MG63 (cell line): Measurements from ENCODE around the gene ARID5B. TPM values are rescaled to one million over a fixed set of nuclear protein-coding genes. Genes with fewer than 3 reads are reported as not detected.

Experiments used
- DNase-seq: peaks from one replicate; pipeline ENCODE4 v3.0.0-alpha.2; 2020
- H3K27me3 ChIP-seq: fragments of 250-450 bp; sonication (Bioruptor Pico); 2 replicates; pipeline ENCODE4 v1.5.1; 2020; ENCODE audit warnings: mild to moderate bottlenecking, moderate library complexity
- H3K36me3 ChIP-seq: fragments of 250-450 bp; sonication (Bioruptor Pico); 2 replicates; pipeline ENCODE4 v1.5.1; 2020; ENCODE audit warnings: mild to moderate bottlenecking, moderate library complexity
- H3K4me3 ChIP-seq: fragments of 250-450 bp; sonication (Bioruptor Pico); 2 replicates; pipeline ENCODE4 v1.5.1; 2020; ENCODE audit warnings: mild to moderate bottlenecking, moderate library complexity
- H3K9me3 ChIP-seq: fragments of 250-450 bp; sonication (Bioruptor Pico); 2 replicates; pipeline ENCODE4 v1.5.1; 2020; ENCODE audit warnings: mild to moderate bottlenecking, moderate library complexity
- total RNA-seq: library from RNA; depleted of rRNA; stranded (reverse); fragments of >200 nt; shearing (Covaris generic); gene quantifications from 2 replicates; pipeline ENCODE4 v1.2.3, GENCODE V29; 2014; ENCODE audit warnings: low replicate concordance

Gene ARID5B
- total RNA-seq, 1 experiment from 2014 or later, result 12.8 TPM

- DNase-seq, result no peak
- Histone ChIP-seq H3K27me3 (no peaks in the 10 kb centered on the region), H3K4me3 (peak overlapping the region; percentile 81), H3K9me3 (no peaks in the 10 kb centered on the region), H3K36me3 (peaks cover 53% of the 10 kb centered on the region)
Observed at GRCh38 chr10:62050346-62050892, 148.9 kb downstream of the ARID5B start.

- Histone ChIP-seq H3K4me3 (peak overlapping the region; percentile 81), H3K9me3 (no peaks in the 10 kb centered on the region), H3K27me3 (no peaks in the 10 kb centered on the region), H3K36me3 (peaks cover 59% of the 10 kb centered on the region)
- DNase-seq, result peak; percentile 73
Observed at GRCh38 chr10:62050893-62051433, 149.5 kb downstream of the ARID5B start.

GRCh38 chr10:62052276-62052675, 150.8 kb downstream of the ARID5B start:
- Histone ChIP-seq H3K4me3 (peak overlapping the region; percentile 81), H3K9me3 (no peaks in the 10 kb centered on the region), H3K27me3 (no peaks in the 10 kb centered on the region), H3K36me3 (peaks cover 72% of the 10 kb centered on the region)
- DNase-seq, result no peak

- H3K9me3 ChIP-seq, result no peaks in the 10 kb centered on the region
- H3K4me3 ChIP-seq, result peak overlapping the region; percentile 17
- DNase-seq, result no peak
- H3K27me3 ChIP-seq, result no peaks in the 10 kb centered on the region
- peaks cover 88% of the 10 kb centered on the region for H3K36me3 ChIP-seq
Observed at GRCh38 chr10:62053860-62054259, 152.4 kb downstream of the ARID5B start.

GRCh38 chr10:62054408-62054807, 152.9 kb downstream of the ARID5B start:
- peaks cover 93% of the 10 kb centered on the region for H3K36me3 ChIP-seq
- DNase-seq, result no peak
- H3K9me3 ChIP-seq, result no peaks in the 10 kb centered on the region
- no peaks in the 10 kb centered on the region for H3K27me3 ChIP-seq
- H3K4me3 ChIP-seq, result no peak overlapping the region; the same call in 1 of the 2 replicates

- Histone ChIP-seq H3K36me3 (peaks cover 97% of the 10 kb centered on the region), H3K9me3 (no peaks in the 10 kb centered on the region), H3K27me3 (no peaks in the 10 kb centered on the region), H3K4me3 (no peak overlapping the region)
- no peak for DNase-seq
Observed at GRCh38 chr10:62054830-62055229, 153.3 kb downstream of the ARID5B start.

- no peaks in the 10 kb centered on the region for H3K27me3 ChIP-seq
- H3K9me3 ChIP-seq, result no peaks in the 10 kb centered on the region
- peaks cover 100% of the 10 kb centered on the region for H3K36me3 ChIP-seq
- no peak overlapping the region for H3K4me3 ChIP-seq
- DNase-seq, result no peak
Observed at GRCh38 chr10:62056219-62056618, 154.7 kb downstream of the ARID5B start.

- Histone ChIP-seq H3K9me3 (no peaks in the 10 kb centered on the region), H3K4me3 (no peak overlapping the region), H3K27me3 (no peaks in the 10 kb centered on the region), H3K36me3 (peaks cover 100% of the 10 kb centered on the region)
- no peak for DNase-seq
Observed at GRCh38 chr10:62056698-62057097, 155.2 kb downstream of the ARID5B start.

- Histone ChIP-seq H3K27me3 (no peaks in the 10 kb centered on the region), H3K36me3 (peaks cover 100% of the 10 kb centered on the region), H3K4me3 (no peak overlapping the region), H3K9me3 (no peaks in the 10 kb centered on the region)
- DNase-seq, result no peak
Observed at GRCh38 chr10:62057359-62057758, 155.9 kb downstream of the ARID5B start.

GRCh38 chr10:62057850-62058249, 156.4 kb downstream of the ARID5B start:
- no peak overlapping the region for H3K4me3 ChIP-seq

GRCh38 chr10:62058476-62058875, 157.0 kb downstream of the ARID5B start:
- Histone ChIP-seq H3K9me3 (no peaks in the 10 kb centered on the region), H3K36me3 (peaks cover 97% of the 10 kb centered on the region), H3K27me3 (no peaks in the 10 kb centered on the region), H3K4me3 (no peak overlapping the region)
- DNase-seq, result no peak

More at GRCh38 chr10:62057850-62058249, 156.4 kb downstream of the ARID5B start:
- no peaks in the 10 kb centered on the region for H3K9me3 ChIP-seq
- H3K27me3 ChIP-seq, result no peaks in the 10 kb centered on the region
- peaks cover 97% of the 10 kb centered on the region for H3K36me3 ChIP-seq
- DNase-seq, result no peak

GRCh38 chr10:62058896-62059216, 157.4 kb downstream of the ARID5B start:
- H3K4me3 ChIP-seq, result no peak overlapping the region
- H3K36me3 ChIP-seq, result peaks cover 97% of the 10 kb centered on the region
- DNase-seq, result no peak

GRCh38 chr10:62059217-62059920, 157.9 kb downstream of the ARID5B start:
- Histone ChIP-seq H3K36me3 (peaks cover 97% of the 10 kb centered on the region), H3K9me3 (no peaks in the 10 kb centered on the region), H3K27me3 (no peaks in the 10 kb centered on the region), H3K4me3 (no peak overlapping the region)
- DNase-seq, result no peak

More at GRCh38 chr10:62058896-62059216, 157.4 kb downstream of the ARID5B start:
- Histone ChIP-seq H3K27me3 (no peaks in the 10 kb centered on the region), H3K9me3 (no peaks in the 10 kb centered on the region)

GRCh38 chr10:62062028-62062427, 160.5 kb downstream of the ARID5B start:
- no peak overlapping the region for H3K4me3 ChIP-seq
- peaks cover 95% of the 10 kb centered on the region for H3K36me3 ChIP-seq
- no peaks in the 10 kb centered on the region for H3K27me3 ChIP-seq
- no peaks in the 10 kb centered on the region for H3K9me3 ChIP-seq
- no peak for DNase-seq

- peaks cover 95% of the 10 kb centered on the region for H3K36me3 ChIP-seq
- no peak overlapping the region for H3K4me3 ChIP-seq
- DNase-seq, result no peak
- H3K9me3 ChIP-seq, result no peaks in the 10 kb centered on the region
- no peaks in the 10 kb centered on the region for H3K27me3 ChIP-seq
Observed at GRCh38 chr10:62062752-62063512, 161.4 kb downstream of the ARID5B start.

GRCh38 chr10:62063795-62064472, 162.4 kb downstream of the ARID5B start:
- Histone ChIP-seq H3K36me3 (peaks cover 93% of the 10 kb centered on the region), H3K4me3 (no peak overlapping the region), H3K9me3 (no peaks in the 10 kb centered on the region), H3K27me3 (no peaks in the 10 kb centered on the region)
- no peak for DNase-seq

GRCh38 chr10:62067560-62067959, 166.1 kb downstream of the ARID5B start:
- no peak overlapping the region for H3K4me3 ChIP-seq
- peaks cover 94% of the 10 kb centered on the region for H3K36me3 ChIP-seq
- no peak for DNase-seq
- H3K27me3 ChIP-seq, result no peaks in the 10 kb centered on the region
- H3K9me3 ChIP-seq, result no peaks in the 10 kb centered on the region
